A549 (cell line): ENCODE measurements around the gene CDC73. TPM values are rescaled to one million over a fixed set of nuclear protein-coding genes. Genes with fewer than 3 reads are reported as not detected.

Source experiments
- ATAC-seq, 2 experiments: fragments of 200-7000 bp in 1 of 2; fragments of >200 bp in 1 of 2; cut with Nextera tagmentation in 1 of 2; cut with Tn5 transposase in 1 of 2; 3 replicates each; pipeline versions ENCODE4 v1.8.0 to v1.9.1; 2018 to 2020; ENCODE audit warnings: mild to moderate bottlenecking in 1 of 2, moderate library complexity in 1 of 2
- CTCF ChIA-PET: fragments of 300-600 bp; sonication (Branson Sonifier 250); formaldehyde crosslinking; extraction: SDS; loops from one replicate; lab custom pipeline; 2021; ENCODE audit warnings: antibody characterized with exemption, inconsistent platforms; lab: Yijun Ruan, JAX
- POLR2A ChIA-PET: fragments of 350-600 bp; formaldehyde crosslinking; extraction: SDS; loops from one replicate; lab custom pipeline; 2021; ENCODE audit warnings: antibody characterized with exemption, inconsistent platforms; lab: Yijun Ruan, JAX
- DNase-seq, 2 experiments: peaks; one replicate each; pipeline versions ENCODE4 v3.0.0 to v3.0.0-alpha.2; 2011 to 2016; ENCODE audit warnings: low read depth in 1 of 2, low spot score in 1 of 2
- FAIRE-seq: peaks from 2 replicates; lab custom pipeline; 2011; peaks lifted over from hg19 to GRCh38; lab: Jason Lieb, UNC
- H3K27ac ChIP-seq, 2 experiments: fragments of >200 bp; sonication (Bioruptor Twin); formaldehyde crosslinking; 3 replicates each; pipeline ENCODE4 v1.5.1; 2016 to 2017
- H3K4me1 ChIP-seq: fragments of >200 bp; sonication (Bioruptor Twin); formaldehyde crosslinking; 3 replicates; pipeline ENCODE4 v1.6.1; 2016
- H3K4me2 ChIP-seq: fragments of >200 bp; sonication (Bioruptor Twin); formaldehyde crosslinking; 3 replicates; pipeline ENCODE4 v1.6.1; 2016
- H3K4me3 ChIP-seq: fragments of >200 bp; sonication (Bioruptor Twin); formaldehyde crosslinking; 3 replicates; pipeline ENCODE4 v1.5.1; 2016
- H3K9me3 ChIP-seq: fragments of >200 bp; sonication (Bioruptor Twin); formaldehyde crosslinking; 3 replicates; pipeline ENCODE4 v1.6.1; 2016
- ATOH8 ChIP-seq: fragments of 250-450 bp; sonication (Bioruptor Pico); IDR thresholded peaks from 2 replicates; pipeline ENCODE4 v1.5.0; 2020; ENCODE audit warnings: low read depth, mild to moderate bottlenecking, moderate library complexity
- CBX2 ChIP-seq: fragments of 200-600 bp; sonication (generic); IDR thresholded peaks from 2 replicates; pipeline ENCODE4 v1.6.1; 2016; ENCODE audit warnings: low read depth, mild to moderate bottlenecking, borderline replicate concordance
- CBX8 ChIP-seq: fragments of 200-600 bp; sonication (generic); IDR thresholded peaks from 2 replicates; pipeline ENCODE4 v1.6.1; 2016
- CEBPB ChIP-seq, 2 experiments: fragments of >200 bp in 1 of 2; sonication (Bioruptor Twin) in 1 of 2; formaldehyde crosslinking in 1 of 2; IDR thresholded peaks; 2 replicates each; pipeline ENCODE4 v1.6.1; 2012 to 2016
- CTCF ChIP-seq: fragments of >200 bp; sonication (Bioruptor Twin); formaldehyde crosslinking; IDR thresholded peaks from 3 replicates; pipeline ENCODE4 v1.5.1; 2016
- E2F6 ChIP-seq: IDR thresholded peaks from 2 replicates; pipeline ENCODE4 v1.6.1; 2012; ENCODE audit warnings: low read depth, borderline replicate concordance
- EHF ChIP-seq: fragments of 250-450 bp; sonication (Bioruptor Pico); IDR thresholded peaks from 2 replicates; pipeline ENCODE4 v1.5.0; 2020; ENCODE audit warnings: mild to moderate bottlenecking
- ESRRA ChIP-seq: fragments of 150-350 bp; IDR thresholded peaks from 2 replicates; pipeline ENCODE4 v1.6.1; 2014; ENCODE audit warnings: mild to moderate bottlenecking, low read length, borderline replicate concordance
- GATA3 ChIP-seq: IDR thresholded peaks from 2 replicates; pipeline ENCODE4 v1.6.1; 2012; ENCODE audit warnings: borderline replicate concordance
- HDAC2 ChIP-seq: fragments of 200-600 bp; sonication (generic); IDR thresholded peaks from 2 replicates; pipeline ENCODE4 v1.6.1; 2016
- HOXA7 ChIP-seq: fragments of 250-450 bp; sonication (Bioruptor Pico); IDR thresholded peaks from 2 replicates; pipeline ENCODE4 v1.5.0; 2020; ENCODE audit warnings: mild to moderate bottlenecking, moderate library complexity
- HOXB5 ChIP-seq: fragments of 250-450 bp; sonication (Bioruptor Pico); IDR thresholded peaks from 2 replicates; pipeline ENCODE4 v1.5.0; 2020; ENCODE audit warnings: mild to moderate bottlenecking, moderate library complexity
- KDM1A ChIP-seq: fragments of 200-600 bp; sonication (generic); IDR thresholded peaks from 2 replicates; pipeline ENCODE4 v1.6.1; 2016; ENCODE audit warnings: low read depth, mild to moderate bottlenecking
- NFE2L2 ChIP-seq: fragments of 150-350 bp; conservative IDR thresholded peaks from 2 replicates; pipeline ENCODE4 v1.6.1; 2014; ENCODE audit warnings: low read length
- NR3C1 ChIP-seq: fragments of >200 bp; sonication (Bioruptor Twin); formaldehyde crosslinking; IDR thresholded peaks from 3 replicates; pipeline ENCODE4 v1.6.1; 2017
- ZC3H11A ChIP-seq: fragments of 450-650 bp; IDR thresholded peaks from 2 replicates; pipeline ENCODE4 v1.6.1; 2014; ENCODE audit warnings: antibody characterized with exemption, mild to moderate bottlenecking
- WGBS: methylation state at CpG from one replicate; pipeline ENCODE4 v1.1.6; 2017; ENCODE audit errors: missing lambda C conversion rate; 5-methylcytosine and 5-hydroxymethylcytosine counted together
- polyA plus RNA-seq, 4 experiments: library from polyadenylated mRNA; depleted of rRNA in 3 of 4; stranded (reverse); fragments of >200 nt; fragmentation: RNase III in 1 of 4; extraction: RNeasy Plus Mini Kit Qiagen cat#74134 plus additional on column Dnase treatment in 1 of 4; gene quantifications; 2 replicates in 3 of 4; 3 replicates in 1 of 4; pipeline ENCODE4 v1.2.3, GENCODE V29; 2011 to 2017
- TF ChIP-seq, protein P1 (sequence below): fragments of 150-350 bp; IDR thresholded peaks from 2 replicates; pipeline ENCODE4 v1.6.1; 2014; ENCODE audit warnings: low read depth, mild to moderate bottlenecking, low read length
- TF ChIP-seq, protein P2 (sequence below): fragments of 200-600 bp; sonication (generic); IDR thresholded peaks from 2 replicates; pipeline ENCODE4 v1.6.1; 2016; ENCODE audit warnings: antibody characterized with exemption, mild to moderate bottlenecking, moderate library complexity
- TF ChIP-seq, protein P3 (sequence below): IDR thresholded peaks from 2 replicates; pipeline ENCODE4 v1.6.1; 2012

CDC73 gene
- polyA plus RNA-seq, 2 of the 4 experiments (the other 2 are of a cell fraction) = 42.2 to 77.9 TPM

DNA sequence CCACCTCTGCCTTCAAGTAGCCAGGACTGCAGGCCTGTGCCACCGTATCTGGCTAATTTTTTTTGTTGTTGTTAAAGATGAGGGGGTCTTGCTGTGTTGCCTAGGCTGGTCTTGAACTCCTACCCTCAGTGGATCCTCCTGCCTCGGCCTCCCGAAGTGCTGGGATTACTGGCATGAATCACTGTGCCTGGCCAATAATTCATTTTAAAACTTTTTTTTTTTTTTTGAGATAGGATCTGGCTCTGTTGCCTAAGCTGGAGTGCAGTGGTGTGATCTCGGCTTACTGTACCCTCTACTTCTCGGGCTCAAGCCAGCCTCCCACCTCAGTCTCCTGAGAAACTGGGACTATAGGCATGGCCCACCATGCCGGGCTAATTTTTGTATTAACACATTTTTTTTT, 3.5 kb downstream of the CDC73 start:
- TF ChIP-seq, protein P1, sequence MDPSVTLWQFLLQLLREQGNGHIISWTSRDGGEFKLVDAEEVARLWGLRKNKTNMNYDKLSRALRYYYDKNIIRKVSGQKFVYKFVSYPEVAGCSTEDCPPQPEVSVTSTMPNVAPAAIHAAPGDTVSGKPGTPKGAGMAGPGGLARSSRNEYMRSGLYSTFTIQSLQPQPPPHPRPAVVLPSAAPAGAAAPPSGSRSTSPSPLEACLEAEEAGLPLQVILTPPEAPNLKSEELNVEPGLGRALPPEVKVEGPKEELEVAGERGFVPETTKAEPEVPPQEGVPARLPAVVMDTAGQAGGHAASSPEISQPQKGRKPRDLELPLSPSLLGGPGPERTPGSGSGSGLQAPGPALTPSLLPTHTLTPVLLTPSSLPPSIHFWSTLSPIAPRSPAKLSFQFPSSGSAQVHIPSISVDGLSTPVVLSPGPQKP = no peak
- TF ChIP-seq HOXA7 (CRISPR knock-in tag) (no peak), KDM1A (no peak), CEBPB (IDR thresholded peaks at IDR 0.05) (no peak), ZC3H11A (no peak), ESRRA (no peak), ATOH8 (no peak), CTCF (no peak), HDAC2 (no peak), HOXB5 (no peak), CBX8 (no peak), E2F6 (no peak), EHF (no peak), GATA3 (no peak), CBX2 (no peak), NFE2L2 (no peak), NR3C1 (no peak)
- TF ChIP-seq, protein P2, sequence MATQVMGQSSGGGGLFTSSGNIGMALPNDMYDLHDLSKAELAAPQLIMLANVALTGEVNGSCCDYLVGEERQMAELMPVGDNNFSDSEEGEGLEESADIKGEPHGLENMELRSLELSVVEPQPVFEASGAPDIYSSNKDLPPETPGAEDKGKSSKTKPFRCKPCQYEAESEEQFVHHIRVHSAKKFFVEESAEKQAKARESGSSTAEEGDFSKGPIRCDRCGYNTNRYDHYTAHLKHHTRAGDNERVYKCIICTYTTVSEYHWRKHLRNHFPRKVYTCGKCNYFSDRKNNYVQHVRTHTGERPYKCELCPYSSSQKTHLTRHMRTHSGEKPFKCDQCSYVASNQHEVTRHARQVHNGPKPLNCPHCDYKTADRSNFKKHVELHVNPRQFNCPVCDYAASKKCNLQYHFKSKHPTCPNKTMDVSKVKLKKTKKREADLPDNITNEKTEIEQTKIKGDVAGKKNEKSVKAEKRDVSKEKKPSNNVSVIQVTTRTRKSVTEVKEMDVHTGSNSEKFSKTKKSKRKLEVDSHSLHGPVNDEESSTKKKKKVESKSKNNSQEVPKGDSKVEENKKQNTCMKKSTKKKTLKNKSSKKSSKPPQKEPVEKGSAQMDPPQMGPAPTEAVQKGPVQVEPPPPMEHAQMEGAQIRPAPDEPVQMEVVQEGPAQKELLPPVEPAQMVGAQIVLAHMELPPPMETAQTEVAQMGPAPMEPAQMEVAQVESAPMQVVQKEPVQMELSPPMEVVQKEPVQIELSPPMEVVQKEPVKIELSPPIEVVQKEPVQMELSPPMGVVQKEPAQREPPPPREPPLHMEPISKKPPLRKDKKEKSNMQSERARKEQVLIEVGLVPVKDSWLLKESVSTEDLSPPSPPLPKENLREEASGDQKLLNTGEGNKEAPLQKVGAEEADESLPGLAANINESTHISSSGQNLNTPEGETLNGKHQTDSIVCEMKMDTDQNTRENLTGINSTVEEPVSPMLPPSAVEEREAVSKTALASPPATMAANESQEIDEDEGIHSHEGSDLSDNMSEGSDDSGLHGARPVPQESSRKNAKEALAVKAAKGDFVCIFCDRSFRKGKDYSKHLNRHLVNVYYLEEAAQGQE = no peak
- TF ChIP-seq, protein P3, sequence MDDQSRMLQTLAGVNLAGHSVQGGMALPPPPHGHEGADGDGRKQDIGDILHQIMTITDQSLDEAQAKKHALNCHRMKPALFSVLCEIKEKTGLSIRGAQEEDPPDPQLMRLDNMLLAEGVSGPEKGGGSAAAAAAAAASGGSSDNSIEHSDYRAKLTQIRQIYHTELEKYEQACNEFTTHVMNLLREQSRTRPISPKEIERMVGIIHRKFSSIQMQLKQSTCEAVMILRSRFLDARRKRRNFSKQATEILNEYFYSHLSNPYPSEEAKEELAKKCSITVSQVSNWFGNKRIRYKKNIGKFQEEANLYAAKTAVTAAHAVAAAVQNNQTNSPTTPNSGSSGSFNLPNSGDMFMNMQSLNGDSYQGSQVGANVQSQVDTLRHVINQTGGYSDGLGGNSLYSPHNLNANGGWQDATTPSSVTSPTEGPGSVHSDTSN = no peak
- FAIRE-seq (no peak), ATAC-seq (no peak), DNase-seq (no peak)
- Histone ChIP-seq H3K4me2 (no peak overlapping the region), H3K27ac (no peak overlapping the region), H3K4me1 (peaks cover 20% of the 10 kb centered on the region; the same call in 2 of the 3 replicates), H3K4me3 (no peak overlapping the region), H3K9me3 (no peaks in the 10 kb centered on the region)
- POLR2A ChIA-PET = no interaction called here
- 95% methylated on average over 6 of the region's 6 CpGs for WGBS
- CTCF ChIA-PET = interaction anchor here (1.7 kb wide), 1 partner anchor 18 kb away, joined by 5 read pairs; no protein-coding TSS in a partner anchor
